Mesodermal cell (in vitro differentiated cells): Measurements from ENCODE around the gene SPOPL. TPM values are rescaled to one million over a fixed set of nuclear protein-coding genes. Genes with fewer than 3 reads are reported as not detected.
"Not testable (repeated sequence)": the region's sequence is repeated elsewhere in the genome, so short reads cannot be mapped to it uniquely, and the experiment has no call there.

ENCODE experiments used
- H3K27ac ChIP-seq: 2 replicates; pipeline ENCODE4 v1.7.0; 2013; ENCODE audit warnings: mild to moderate bottlenecking, low read depth, low read length, moderate library complexity; ENCODE audit not compliant: severe bottlenecking
- H3K36me3 ChIP-seq: 2 replicates; pipeline ENCODE4 v1.7.1; 2013; ENCODE audit warnings: mild to moderate bottlenecking, low read length, moderate library complexity; ENCODE audit not compliant: control insufficient read depth, insufficient read depth
- H3K4me1 ChIP-seq: one replicate; pipeline ENCODE4 v1.7.1; 2013; ENCODE audit warnings: mild to moderate bottlenecking, low read length; ENCODE audit not compliant: insufficient read depth, control insufficient read depth, poor library complexity, severe bottlenecking
- H3K4me3 ChIP-seq: 2 replicates; pipeline ENCODE4 v1.7.0; 2013; ENCODE audit warnings: low read length, control low read depth, mild to moderate bottlenecking; ENCODE audit not compliant: insufficient read depth, poor library complexity, severe bottlenecking; ENCODE audit errors: extremely low read depth
- H3K9me3 ChIP-seq: 2 replicates; pipeline ENCODE4 v1.7.1; 2013; ENCODE audit warnings: mild to moderate bottlenecking, low read length, moderate library complexity; ENCODE audit not compliant: control insufficient read depth
- WGBS, 2 experiments: methylation state at CpG; one replicate each; pipeline ENCODE4 v1.1.5; 2013; ENCODE audit warnings: missing lambda C conversion rate in 2 of 2; ENCODE audit not compliant: insufficient coverage in 2 of 2; 5-methylcytosine and 5-hydroxymethylcytosine counted together
- polyA plus RNA-seq, 2 experiments: library from polyadenylated mRNA; stranded (reverse); fragments of 50-300 nt; gene quantifications; one replicate each; pipeline ENCODE4 v1.2.3, GENCODE V29; 2013

Gene SPOPL
- 12.1 TPM for polyA plus RNA-seq (2013, experiment 1 of 2)
- 12.4 TPM for polyA plus RNA-seq (2013, experiment 2 of 2)

DNA sequence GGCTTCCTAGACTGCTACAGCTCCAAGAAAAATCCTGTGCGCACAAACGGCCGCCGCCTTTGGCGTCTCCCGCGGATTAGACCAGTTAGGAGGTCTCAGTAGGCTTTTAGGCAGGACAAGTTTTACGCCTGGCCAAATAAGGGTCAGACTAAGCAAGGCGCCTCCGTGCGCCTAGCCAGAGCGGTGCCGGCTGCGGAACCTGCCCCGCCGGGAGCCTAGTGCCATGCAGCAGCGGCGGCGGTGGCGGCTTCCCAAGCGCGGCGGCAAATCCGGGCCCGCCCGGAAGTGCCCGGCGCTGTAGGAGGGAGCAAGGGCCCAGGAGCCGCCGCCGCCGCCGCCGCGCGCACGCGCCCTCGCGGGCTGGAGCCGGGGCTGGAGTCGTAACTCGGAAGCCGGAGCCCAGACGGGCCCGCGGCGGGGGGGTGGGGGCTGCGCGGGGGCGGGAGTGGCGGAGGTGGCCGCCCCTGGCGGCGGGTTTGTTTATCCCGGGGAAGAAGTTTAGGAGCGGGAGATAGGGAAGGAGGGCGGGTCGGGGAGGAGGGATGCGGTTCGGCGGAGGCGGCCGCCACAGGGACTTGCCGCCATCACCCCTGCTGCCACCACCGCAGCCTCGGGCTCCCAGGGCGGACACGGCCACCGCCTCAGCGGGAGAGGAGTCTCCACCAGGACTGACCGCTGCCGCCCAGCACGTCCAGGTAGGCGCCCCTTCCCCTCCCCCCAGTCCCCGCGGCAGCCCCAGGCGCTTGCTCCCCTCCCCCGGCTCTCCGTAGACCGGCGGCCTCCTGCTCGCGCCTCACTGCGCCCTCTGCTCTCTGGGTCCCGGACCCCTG, at the start of gene SPOPL:
Gene SPOPL (plus strand): TSS at position 346 of the 830 bp plus-strand sequence. CDS start 48,447 bp downstream, outside the sequence.
- H3K4me3 ChIP-seq = peak within 1 kb of the TSS; percentile 96
- H3K4me1 ChIP-seq = peaks cover 8% of the 10 kb centered on the region
- WGBS, 2 experiments = 0 to 1% methylated on average over 27 to 74 of the region's 86 CpGs

GRCh38 chr2:138452324-138452723, 49.2 kb upstream of the SPOPL start:
- Histone ChIP-seq H3K9me3 (no peaks in the 10 kb centered on the region), H3K4me3 (no peak overlapping the region), H3K27ac (no peak overlapping the region), H3K4me1 (no peaks in the 10 kb centered on the region), H3K36me3 (no peaks in the 10 kb centered on the region)
- WGBS, 2 experiments = 92% methylated on average over 1 of the region's 1 CpG; no CpG with 5 or more reads in 1 of the 2 experiments

More for the DNA sequence above, at the start of gene SPOPL:
- peak within 1 kb of the TSS; percentile 88 for H3K27ac ChIP-seq
- H3K36me3 ChIP-seq = no peaks in the 10 kb centered on the region
- no peaks in the 10 kb centered on the region for H3K9me3 ChIP-seq

GRCh38 chr2:138453815-138454214, 47.8 kb upstream of the SPOPL start:
- no peaks in the 10 kb centered on the region for H3K36me3 ChIP-seq
- H3K4me3 ChIP-seq = no peak overlapping the region
- no peaks in the 10 kb centered on the region for H3K4me1 ChIP-seq
- no peaks in the 10 kb centered on the region for H3K9me3 ChIP-seq
- no peak overlapping the region for H3K27ac ChIP-seq
- WGBS, 2 experiments = 95 to 97% methylated on average over 2 to 3 of the region's 8 CpGs

DNA sequence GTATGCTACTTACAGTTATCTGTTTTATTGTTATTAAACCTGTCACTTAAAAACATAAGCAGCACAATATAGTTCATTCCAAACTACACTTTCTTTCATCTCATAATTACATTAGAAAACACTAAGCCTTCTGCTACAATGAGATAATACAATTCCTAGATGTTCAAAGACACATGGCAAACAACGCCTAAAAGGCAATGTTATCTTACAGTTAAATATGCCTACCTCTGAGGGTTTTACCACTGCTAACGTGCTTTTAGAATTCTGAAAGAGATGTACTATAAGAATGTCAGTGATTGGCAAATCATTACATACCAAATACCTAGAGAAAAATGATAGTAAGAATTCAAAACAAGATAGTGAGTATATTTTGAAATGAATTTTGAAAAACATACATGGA, 46.8 kb upstream of the SPOPL start:
- 100% methylated on average over 1 of the region's 2 CpGs; no CpG with 5 or more reads in 1 of the 2 experiments for WGBS, 2 experiments
- no peak overlapping the region for H3K27ac ChIP-seq
- no peaks in the 10 kb centered on the region for H3K36me3 ChIP-seq
- no peaks in the 10 kb centered on the region for H3K4me1 ChIP-seq
- H3K4me3 ChIP-seq = no peak overlapping the region
- no peaks in the 10 kb centered on the region for H3K9me3 ChIP-seq

DNA sequence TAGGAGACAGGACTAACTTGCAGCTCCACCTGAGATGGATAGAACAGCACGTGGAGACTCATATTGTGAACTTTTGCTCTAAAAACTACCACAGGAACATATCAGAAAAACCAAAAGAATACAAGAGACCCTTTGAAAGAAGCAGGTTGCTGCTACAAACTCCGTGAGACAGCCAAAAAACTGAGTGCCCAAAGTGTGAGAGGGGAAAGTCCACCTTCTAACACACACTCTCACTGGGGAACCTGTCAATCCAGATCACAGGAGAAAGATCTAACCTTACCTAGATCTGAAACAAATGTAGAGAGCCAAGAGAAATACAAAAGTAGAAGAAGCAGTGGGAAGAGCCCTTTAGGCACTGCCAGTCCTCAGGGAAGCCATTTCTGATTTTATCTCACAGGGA, 46.3 kb upstream of the SPOPL start:
- 80% methylated on average over 1 of the region's 2 CpGs; no CpG with 5 or more reads in 1 of the 2 experiments for WGBS, 2 experiments
- no peak overlapping the region for H3K4me3 ChIP-seq
- H3K9me3 ChIP-seq = no peaks in the 10 kb centered on the region
- no peaks in the 10 kb centered on the region for H3K36me3 ChIP-seq
- H3K4me1 ChIP-seq = no peaks in the 10 kb centered on the region
- H3K27ac ChIP-seq = no peak overlapping the region

DNA sequence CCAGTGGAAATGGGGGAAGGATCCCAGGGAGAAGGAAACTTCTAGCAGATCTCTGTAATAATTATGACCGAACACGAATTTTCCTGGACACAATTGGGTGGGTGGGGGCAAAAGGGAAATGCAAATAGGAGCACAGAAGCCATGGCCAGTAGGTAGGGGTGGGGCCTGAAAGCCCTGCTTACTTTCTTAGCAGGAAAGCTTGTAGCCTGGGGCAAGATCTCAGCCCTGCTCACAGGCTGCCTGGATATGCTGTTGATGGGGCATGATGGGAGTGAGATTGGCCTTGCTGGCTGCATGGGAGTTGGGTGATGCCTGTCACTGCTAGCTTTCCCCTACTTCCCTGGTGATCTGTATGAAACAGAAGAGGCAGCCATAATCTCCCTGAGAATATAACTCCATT, 45.9 kb upstream of the SPOPL start:
- H3K27ac ChIP-seq = no peak overlapping the region
- no peak overlapping the region for H3K4me3 ChIP-seq
- H3K36me3 ChIP-seq = no peaks in the 10 kb centered on the region
- no peaks in the 10 kb centered on the region for H3K9me3 ChIP-seq
- H3K4me1 ChIP-seq = no peaks in the 10 kb centered on the region
- WGBS, 2 experiments = 77 to 100% methylated on average over 2 of the region's 2 CpGs

DNA sequence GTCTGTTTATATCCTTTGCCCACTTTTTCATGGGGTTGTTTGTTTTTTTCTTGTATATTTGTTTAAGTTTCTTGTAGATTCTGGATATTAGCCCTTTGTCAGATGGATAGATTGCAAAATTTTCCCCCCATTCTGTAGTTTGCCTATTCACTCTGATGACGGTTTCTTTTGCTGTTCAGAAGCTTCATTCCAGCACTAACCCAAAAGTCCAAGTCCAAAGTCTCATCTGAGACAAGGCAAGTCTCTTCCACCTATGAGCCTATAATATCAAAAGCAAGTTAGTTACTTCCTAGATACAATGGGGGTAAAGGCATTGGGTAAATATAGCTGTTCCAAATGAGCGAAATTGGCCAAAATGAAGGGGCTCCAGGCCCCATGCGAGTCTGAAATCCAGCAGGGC, 38.9 kb upstream of the SPOPL start:
- not testable (repeated sequence) for H3K27ac ChIP-seq, H3K36me3 ChIP-seq, H3K9me3 ChIP-seq, H3K4me3 ChIP-seq, H3K4me1 ChIP-seq
- WGBS, 2 experiments = 81 to 89% methylated on average over 2 to 3 of the region's 3 CpGs

DNA sequence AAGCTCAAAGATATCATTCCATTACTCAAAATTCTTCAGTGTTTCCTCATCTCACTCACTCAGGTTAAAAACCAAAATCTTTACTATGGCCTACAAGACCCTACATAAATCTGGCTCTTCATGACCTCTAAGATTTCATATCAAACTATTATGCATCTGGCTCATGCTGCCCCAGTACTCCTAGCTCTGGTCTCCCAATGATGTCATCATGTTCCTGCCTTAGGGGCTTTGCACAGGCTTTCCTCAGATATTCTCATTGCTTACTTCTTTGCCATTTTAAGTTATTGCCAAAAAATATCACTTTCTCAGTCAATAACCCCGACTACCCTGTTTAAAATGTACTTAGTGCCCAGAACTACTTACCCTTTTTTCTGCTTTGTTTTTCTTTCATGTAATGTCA, 33.0 kb upstream of the SPOPL start:
- Histone ChIP-seq H3K9me3 (no peaks in the 10 kb centered on the region), H3K4me1 (no peaks in the 10 kb centered on the region), H3K4me3 (no peak overlapping the region), H3K36me3 (no peaks in the 10 kb centered on the region), H3K27ac (no peak overlapping the region)
- WGBS, 2 experiments = 33 to 38% methylated on average over 1 of the region's 1 CpG

DNA sequence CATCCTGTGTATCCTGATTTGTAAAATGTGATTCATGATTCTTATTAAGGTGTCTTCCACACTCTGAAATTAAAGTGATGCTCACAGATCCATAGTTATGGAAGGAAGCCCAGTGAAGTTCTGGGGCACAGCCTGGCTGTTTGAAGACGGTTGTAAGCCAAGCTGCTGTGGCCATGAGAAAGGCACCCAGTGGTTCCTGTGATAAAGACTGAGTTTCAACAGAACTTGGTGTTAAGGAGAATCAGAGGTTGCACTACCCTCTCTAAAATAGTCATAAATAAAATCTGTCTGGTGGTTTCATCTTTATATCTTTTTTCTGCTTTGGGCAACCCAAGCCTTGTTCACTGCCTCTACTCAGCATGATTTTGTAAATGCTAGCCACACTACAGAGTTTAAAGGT, 32.2 kb upstream of the SPOPL start:
- no peaks in the 10 kb centered on the region for H3K36me3 ChIP-seq
- H3K27ac ChIP-seq = no peak overlapping the region
- H3K4me3 ChIP-seq = no peak overlapping the region
- H3K9me3 ChIP-seq = no peaks in the 10 kb centered on the region
- no peaks in the 10 kb centered on the region for H3K4me1 ChIP-seq
- 80 to 86% methylated on average over 1 of the region's 1 CpG for WGBS, 2 experiments

DNA sequence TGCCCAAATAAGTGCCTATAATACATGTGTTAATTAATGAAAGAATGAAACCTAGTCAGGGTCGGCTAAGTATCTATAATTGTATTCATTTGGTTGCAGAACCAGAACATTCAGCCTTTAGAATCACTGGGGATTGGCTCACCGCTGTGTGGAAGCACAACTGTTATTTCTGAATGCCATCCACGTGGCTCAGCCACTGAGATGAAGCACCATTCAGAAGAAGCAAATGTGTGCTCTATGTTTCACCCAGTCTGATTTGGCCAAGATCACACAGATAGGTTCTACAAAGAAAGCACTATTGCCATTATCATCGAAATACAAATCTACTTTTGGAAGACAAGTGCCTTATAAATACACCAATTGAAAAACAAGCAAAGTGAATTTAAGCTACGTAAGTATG, 30.6 kb upstream of the SPOPL start:
- no peaks in the 10 kb centered on the region for H3K9me3 ChIP-seq
- 94 to 98% methylated on average over 3 to 4 of the region's 5 CpGs for WGBS, 2 experiments
- H3K27ac ChIP-seq = no peak overlapping the region
- no peak overlapping the region for H3K4me3 ChIP-seq
- peaks cover 3% of the 10 kb centered on the region for H3K4me1 ChIP-seq
- H3K36me3 ChIP-seq = no peaks in the 10 kb centered on the region
